HCT116 (cell line): Measurements from ENCODE around the gene RPS6KA2.

Experiments
- ATF3 ChIP-seq: IDR thresholded peaks from 2 replicates; pipeline ENCODE4 v1.6.1; 2012
- CEBPB ChIP-seq: IDR thresholded peaks from 2 replicates; pipeline ENCODE4 v1.6.1; 2012; ENCODE audit warnings: low read depth
- CTCF ChIP-seq, 3 experiments: fragments of 200-600 bp in 1 of 3; sonication (generic) in 1 of 3; IDR thresholded peaks in 2 of 3; conservative IDR thresholded peaks in 1 of 3; 2 replicates each; pipeline ENCODE4 v1.5.1; 2012 to 2017; ENCODE audit warnings: low read depth in 2 of 3, low read length in 2 of 3, antibody characterized with exemption in 1 of 3, borderline replicate concordance in 1 of 3, control low read depth in 1 of 3, mild to moderate bottlenecking in 1 of 3, mixed read lengths in 1 of 3, mixed run types in 1 of 3, moderate library complexity in 1 of 3; ENCODE audit not compliant: insufficient read depth in 1 of 3
- POLR2A ChIP-seq: IDR thresholded peaks from 2 replicates; pipeline ENCODE4 v1.7.0; 2011; ENCODE audit warnings: borderline replicate concordance; ENCODE audit not compliant: insufficient read depth, insufficient read length; ENCODE audit errors: extremely low read depth
- REST ChIP-seq: IDR thresholded peaks from 2 replicates; pipeline ENCODE4 v1.6.1; 2012; ENCODE audit warnings: low read depth
- TCF7L2 ChIP-seq: IDR thresholded peaks from 2 replicates; pipeline ENCODE4 v1.7.0; 2011; ENCODE audit warnings: borderline replicate concordance, inconsistent platforms; ENCODE audit not compliant: insufficient read depth, insufficient read length; ENCODE audit errors: extremely low read depth
- YY1 ChIP-seq: IDR thresholded peaks from 2 replicates; pipeline ENCODE4 v1.6.1; 2011; ENCODE audit warnings: low read length, low read depth, moderate library complexity, mild to moderate bottlenecking; ENCODE audit not compliant: insufficient replicate concordance; ENCODE audit errors: extremely low read depth
- ZNF274 ChIP-seq: fragments of 200-500 bp; sonication (Bioruptor generic); IDR thresholded peaks from 2 replicates; pipeline ENCODE4 v1.6.1; 2014; ENCODE audit warnings: mild to moderate bottlenecking, low read depth, low read length, inconsistent platforms

GRCh38 chr6:166530211-166531095 lies 96.6 kb downstream of the RPS6KA2 start:
- TF ChIP-seq TCF7L2 (no peak), CTCF (IDR thresholded peaks at IDR 0.05 in 2 of 3, conservative IDR thresholded peaks at IDR 0.05 in 1 of 3; ENCODE audit: borderline replicate concordance in 1 of 3, insufficient read depth in 1 of 3, low read depth in 2 of 3, low read length in 2 of 3) (no peak), YY1 (no peak), CEBPB (no peak), POLR2A (no peak), ZNF274 (no peak), ATF3 (no peak), REST (no peak)
